PFSK-1 (cell line): Measurements from ENCODE around the gene CACNB1.

Experiments used
- FOXP2 ChIP-seq: optimal IDR thresholded peaks from 2 replicates; pipeline ENCODE3; 2011; ENCODE audit warnings: borderline replicate concordance, control low read depth, inconsistent platforms; ENCODE audit not compliant: insufficient read depth; ENCODE audit errors: extremely low read length, extremely low read depth
- POLR2AphosphoS5 ChIP-seq: IDR thresholded peaks from 2 replicates; pipeline ENCODE4 v1.6.1; 2012; ENCODE audit warnings: low read depth, mild to moderate bottlenecking, control low read depth, low read length, moderate library complexity
- REST ChIP-seq, 2 experiments: IDR thresholded peaks; 2 replicates each; pipeline versions ENCODE4 v1.6.1 to v1.8.0; 2011 to 2012; ENCODE audit warnings: low read depth in 2 of 2, low read length in 2 of 2, control low read depth in 1 of 2, inconsistent platforms in 1 of 2, mild to moderate bottlenecking in 1 of 2, moderate library complexity in 1 of 2; ENCODE audit not compliant: insufficient read depth in 1 of 2
- SIN3A ChIP-seq: IDR thresholded peaks from 2 replicates; pipeline ENCODE4 v1.6.1; 2012; ENCODE audit warnings: mild to moderate bottlenecking, low read length, moderate library complexity, borderline replicate concordance; ENCODE audit not compliant: insufficient read depth
- TAF1 ChIP-seq: IDR thresholded peaks from 2 replicates; pipeline ENCODE4 v1.6.1; 2012; ENCODE audit warnings: low read length, control low read depth, borderline replicate concordance; ENCODE audit not compliant: insufficient read depth

CACNB1 gene

GRCh38 chr17:39236450-39236927 is 39.0 kb upstream of the CACNB1 start:
- TF ChIP-seq TAF1: no peak
- TF ChIP-seq FOXP2: no peak
- no peak for TF ChIP-seq REST (IDR thresholded peaks at IDR 0.05; ENCODE audit: insufficient read depth in 1 of 2, low read depth in 2 of 2, low read length in 2 of 2)
- no peak for TF ChIP-seq POLR2AphosphoS5
- no peak for TF ChIP-seq SIN3A

GRCh38 chr17:39235555-39236449 is 38.3 kb upstream of the CACNB1 start:
- TF ChIP-seq FOXP2 (peak; percentile 50), REST (IDR thresholded peaks at IDR 0.05; ENCODE audit: insufficient read depth in 1 of 2, low read depth in 2 of 2, low read length in 2 of 2) (no peak)

GRCh38 chr17:39231591-39232551 is 34.4 kb upstream of the CACNB1 start:
- no peak for TF ChIP-seq POLR2AphosphoS5
- TF ChIP-seq SIN3A: no peak
- TF ChIP-seq REST (IDR thresholded peaks at IDR 0.05; ENCODE audit: insufficient read depth in 1 of 2, low read depth in 2 of 2, low read length in 2 of 2): no peak
- no peak for TF ChIP-seq TAF1
- TF ChIP-seq FOXP2: no peak

GRCh38 chr17:39231091-39231561 is 33.7 kb upstream of the CACNB1 start:
- TF ChIP-seq FOXP2 (no peak), SIN3A (no peak), TAF1 (no peak), REST (IDR thresholded peaks at IDR 0.05; ENCODE audit: insufficient read depth in 1 of 2, low read depth in 2 of 2, low read length in 2 of 2) (no peak)
